Left ventricle myocardium superior (tissue), 1 donor: ENCODE results near the gene RBM26. TPM values are rescaled to one million over a fixed set of nuclear protein-coding genes. Genes with fewer than 3 reads are reported as not detected.
"Not testable (repeated sequence)": the region's sequence is repeated elsewhere in the genome, so short reads cannot be mapped to it uniquely, and the experiment has no call there.

ENCODE experiments used
- ATAC-seq: fragments of 200-7000 bp; cut with Tn5 transposase; one replicate; pipeline ENCODE4 v1.9.1; 2020; ENCODE audit warnings: mild to moderate bottlenecking, moderate library complexity
- DNase-seq: peaks from one replicate; pipeline ENCODE4 v3.0.0-alpha.2; 2020
- intact Hi-C: fragments of 100-400 bp; cut with micrococcal nuclease; formaldehyde crosslinking; loops from one replicate; pipeline ENCODE4 v1.11.0; 2022
- total RNA-seq: library from RNA; stranded (reverse); fragmentation: NEBNext Ultra II Directional; extraction: Animal tissue kit (Norgen Biotek cat#: 25700); gene quantifications from one replicate; pipeline ENCODE4 v1.2.1, GENCODE V29; 2021
- donor health status: DM: no; HTN: yes; CAD: no; lungs with severe emphysema.

The RBM26 gene
- total RNA-seq, 1 donor from 2014 or later: 21.5 TPM

DNA sequence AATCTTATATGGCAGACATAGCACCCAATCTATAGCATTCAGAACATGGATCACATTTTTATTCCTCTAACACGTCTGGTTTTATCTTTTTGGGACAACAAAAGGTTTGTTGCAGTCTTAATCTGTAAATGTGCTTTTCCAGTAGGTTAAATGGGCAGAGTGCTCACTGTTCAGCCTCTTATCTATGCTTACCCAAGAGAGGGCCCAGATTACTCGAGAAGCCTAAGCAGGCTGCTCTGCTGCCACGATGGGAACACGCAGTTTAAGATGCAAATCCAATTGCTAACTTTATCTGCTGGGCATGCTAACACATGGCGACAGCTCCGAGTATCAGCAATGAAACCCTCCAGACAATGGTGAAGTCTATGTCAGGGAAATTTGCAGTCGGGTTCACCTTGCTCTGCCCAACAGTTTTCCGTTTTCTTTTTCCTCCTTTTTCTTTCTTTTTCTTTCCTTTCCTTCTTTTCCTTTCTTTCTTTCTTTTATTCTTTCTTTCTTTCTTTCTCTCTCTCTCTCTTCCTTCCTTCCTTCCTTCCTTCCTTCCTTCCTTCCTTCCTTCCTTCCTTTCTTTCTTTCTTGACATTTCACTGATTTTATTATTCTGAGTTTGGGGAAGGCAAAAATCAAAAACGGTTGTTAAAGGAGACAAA lies 115.3 kb downstream of the RBM26 start:
- intact Hi-C loops: no loop called here
- ATAC-seq: peak; percentile 83

GRCh38 chr13:79289571-79289970 lies 116.5 kb downstream of the RBM26 start:
- DNase-seq: no peak
- ATAC-seq: no peak
- intact Hi-C loops: no loop called here

More for the DNA sequence above, 115.3 kb downstream of the RBM26 start:
- DNase-seq: no peak

GRCh38 chr13:79287939-79288795 lies 117.9 kb downstream of the RBM26 start:
- ATAC-seq (no peak), DNase-seq (no peak)
- intact Hi-C loops: no loop called here

GRCh38 chr13:79285159-79285558 lies 120.9 kb downstream of the RBM26 start:
- no peak for DNase-seq
- no peak for ATAC-seq
- intact Hi-C loops: no loop called here

- intact Hi-C loops: no loop called here
- no peak for ATAC-seq
- DNase-seq: no peak
These were observed 122.3 kb downstream of the RBM26 start for GRCh38 chr13:79283742-79284141.

DNA sequence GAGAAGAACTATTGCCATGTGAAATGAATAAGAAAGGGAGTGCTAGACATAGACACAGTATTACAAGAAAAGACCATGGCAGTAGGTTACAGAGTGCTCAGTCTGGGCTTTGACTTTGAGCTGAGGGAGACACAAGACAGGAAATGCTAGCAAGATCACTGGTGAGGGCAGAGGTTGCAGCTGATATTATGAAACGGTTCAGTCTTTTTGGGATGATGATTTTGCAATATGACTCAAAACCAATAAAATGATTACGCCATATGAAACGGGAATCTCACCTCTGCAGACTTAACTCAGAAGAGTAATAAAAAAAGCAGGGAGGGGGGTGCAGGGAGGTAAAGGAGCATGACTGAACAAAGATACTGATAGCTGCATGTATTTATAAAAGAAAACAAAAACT lies 123.1 kb downstream of the RBM26 start:
- DNase-seq (no peak), ATAC-seq (no peak)
- intact Hi-C loops: no loop called here

DNA sequence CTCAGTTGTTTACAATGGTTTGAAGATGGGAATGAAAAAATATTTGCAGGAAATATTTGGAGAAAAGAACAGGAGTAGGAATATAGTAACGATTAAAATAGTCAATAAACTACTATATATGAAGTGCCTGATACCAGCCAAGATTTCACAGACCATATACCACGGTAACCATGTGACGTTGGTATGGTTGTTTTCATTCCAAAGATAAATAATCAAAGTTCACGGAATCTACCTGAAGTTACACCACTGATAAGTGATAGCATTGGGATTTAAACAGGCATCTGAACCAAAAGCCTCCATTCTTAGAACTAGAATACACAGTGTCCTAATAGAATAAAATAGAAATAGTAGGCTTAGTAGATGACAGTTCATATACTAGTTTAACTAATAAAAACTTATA lies 123.5 kb downstream of the RBM26 start:
- intact Hi-C loops: no loop called here
- DNase-seq: no peak
- no peak for ATAC-seq

- no peak for DNase-seq
- ATAC-seq: no peak
- intact Hi-C loops: no loop called here
These were observed 124.7 kb downstream of the RBM26 start for GRCh38 chr13:79281339-79281747.

- ATAC-seq, intact Hi-C loops, DNase-seq: not testable (repeated sequence)
These were observed 126.3 kb downstream of the RBM26 start for GRCh38 chr13:79279735-79280134.

- ATAC-seq (no peak), DNase-seq (no peak)
- intact Hi-C loops: no loop called here
These were observed 133.0 kb downstream of the RBM26 start for GRCh38 chr13:79273045-79273444.

GRCh38 chr13:79271616-79272015 lies 134.4 kb downstream of the RBM26 start:
- no peak for ATAC-seq
- intact Hi-C loops: no loop called here
- DNase-seq: no peak

DNA sequence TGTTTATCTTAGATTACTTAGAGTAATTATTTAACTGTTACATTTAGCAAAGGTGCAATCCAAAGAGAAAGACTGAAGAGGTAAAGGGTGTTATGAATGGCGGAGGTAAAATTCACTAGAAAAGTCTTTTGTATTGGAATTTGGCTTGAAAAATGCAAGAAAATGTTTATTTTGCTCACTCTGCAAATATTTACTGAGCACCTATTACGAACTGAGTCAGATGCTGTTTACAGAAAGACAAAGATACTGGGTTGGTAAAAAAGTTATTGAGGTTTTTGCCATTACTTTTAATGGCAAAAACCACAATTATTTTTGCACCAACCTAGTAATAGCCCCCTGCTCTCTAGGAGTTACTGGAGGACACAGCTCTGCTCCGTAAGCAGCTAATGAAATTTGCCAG lies 135.2 kb downstream of the RBM26 start:
- intact Hi-C loops: no loop called here
- ATAC-seq: no peak

More for the DNA sequence above, 135.2 kb downstream of the RBM26 start:
- no peak for DNase-seq

Other genes starting within 250 kb of the RBM26 start
- 46.3 TPM for gene NDFIP2, start 74.9 kb upstream of the RBM26 start, total RNA-seq